NCI-H1105 (cell line): ENCODE data around the gene ZCCHC7.

Experiments used
- DNase-seq: peaks from one replicate; lab custom pipeline; 2025; lab: John Stamatoyannopoulos, UW

The ZCCHC7 gene

GRCh38 chr9:37209431-37210386 is 89.3 kb downstream of the ZCCHC7 start:
- peak; percentile 5 for DNase-seq

DNA sequence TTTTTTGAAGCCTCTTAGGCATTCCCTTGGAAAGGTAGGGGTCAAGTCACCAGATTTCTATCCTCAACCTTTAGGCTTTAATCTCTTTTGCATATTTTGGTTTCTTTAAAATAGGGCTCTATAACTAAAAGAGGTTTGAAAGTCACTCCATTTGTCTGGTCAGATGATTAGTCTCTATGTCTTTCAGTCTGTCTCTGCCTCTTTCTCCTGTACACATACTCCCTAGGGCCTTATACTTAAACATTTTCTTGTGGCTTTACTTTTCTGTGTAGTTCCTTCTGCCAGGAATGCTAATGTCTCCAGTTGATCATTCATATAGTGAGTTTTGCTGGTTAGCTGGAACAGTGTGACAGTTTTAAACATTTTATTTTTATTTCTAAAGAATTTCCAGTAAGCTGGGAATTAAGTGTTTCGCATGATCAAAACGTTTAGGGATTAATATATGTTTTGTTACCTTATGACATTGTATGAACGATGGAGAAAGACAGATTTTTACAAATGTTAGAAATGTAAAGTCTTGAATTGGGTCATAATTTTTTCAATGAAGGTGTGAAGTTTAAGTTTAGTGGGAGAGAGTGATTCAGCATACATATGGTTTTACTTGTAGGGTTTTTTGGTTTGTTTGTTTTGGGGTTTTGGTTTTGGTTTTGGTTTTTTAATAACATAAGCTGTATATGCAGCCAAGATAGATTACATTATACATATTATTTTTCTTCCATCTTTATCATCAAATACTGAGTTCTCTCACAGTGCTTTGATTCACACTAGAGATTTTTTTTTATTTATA is 90.6 kb downstream of the ZCCHC7 start:
- DNase-seq = no peak

DNA sequence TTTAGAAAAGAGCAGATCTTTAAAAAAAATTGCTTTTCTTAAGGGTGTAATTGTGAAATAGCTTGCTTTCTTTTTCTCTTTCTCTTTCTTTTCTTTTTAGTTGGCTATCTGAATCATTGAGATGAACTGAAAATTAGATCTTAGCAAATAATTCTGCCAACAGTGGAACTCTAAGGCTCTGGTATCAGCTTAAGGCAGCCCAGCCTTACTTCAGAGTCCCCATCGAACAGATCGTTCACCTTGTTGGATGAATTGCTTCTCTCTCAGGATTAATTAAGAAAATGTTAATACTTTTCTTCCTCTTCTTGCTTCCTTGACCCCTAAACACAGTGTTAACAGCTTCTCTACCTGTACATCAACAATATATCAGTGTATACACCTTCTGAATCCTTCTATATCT is 92.1 kb downstream of the ZCCHC7 start:
- DNase-seq = no peak

DNA sequence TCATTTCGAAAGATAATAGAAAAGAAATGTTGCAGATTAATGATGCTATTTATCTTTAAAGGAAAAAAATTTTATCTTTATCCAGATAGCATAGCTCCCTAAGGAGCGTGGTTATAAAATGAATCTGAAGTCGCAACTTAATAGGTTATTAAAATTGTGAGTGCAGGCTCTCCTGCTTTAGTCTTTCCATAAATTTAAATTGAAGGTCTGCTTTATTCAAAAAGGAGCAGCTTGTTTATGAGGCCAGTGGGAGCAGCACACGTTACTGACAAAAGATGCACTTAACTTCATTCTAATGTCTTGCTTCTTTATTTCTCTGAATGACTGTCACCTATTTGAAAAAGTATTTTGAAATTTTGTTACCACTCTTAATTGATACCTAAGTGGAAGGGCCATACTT is 95.0 kb downstream of the ZCCHC7 start:
- DNase-seq = no peak

DNA sequence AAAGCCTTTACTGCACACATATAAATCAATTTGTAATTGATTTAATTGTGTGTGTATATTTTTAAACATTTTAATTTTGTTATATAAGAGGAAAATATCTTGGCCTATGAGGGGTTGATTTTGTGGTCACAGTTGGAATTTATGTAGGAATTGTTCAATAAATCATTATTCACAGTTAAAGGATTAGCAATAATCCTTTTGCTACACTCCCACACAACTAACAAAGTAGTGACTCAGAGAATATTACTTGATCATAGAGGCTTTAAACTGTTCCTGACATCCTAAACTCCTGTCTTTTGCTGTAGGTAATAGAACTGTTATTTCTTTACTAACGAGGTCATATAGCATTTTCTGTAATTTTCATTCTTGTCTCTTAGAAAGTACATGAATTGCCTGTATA is 95.5 kb downstream of the ZCCHC7 start:
- DNase-seq = no peak

DNA sequence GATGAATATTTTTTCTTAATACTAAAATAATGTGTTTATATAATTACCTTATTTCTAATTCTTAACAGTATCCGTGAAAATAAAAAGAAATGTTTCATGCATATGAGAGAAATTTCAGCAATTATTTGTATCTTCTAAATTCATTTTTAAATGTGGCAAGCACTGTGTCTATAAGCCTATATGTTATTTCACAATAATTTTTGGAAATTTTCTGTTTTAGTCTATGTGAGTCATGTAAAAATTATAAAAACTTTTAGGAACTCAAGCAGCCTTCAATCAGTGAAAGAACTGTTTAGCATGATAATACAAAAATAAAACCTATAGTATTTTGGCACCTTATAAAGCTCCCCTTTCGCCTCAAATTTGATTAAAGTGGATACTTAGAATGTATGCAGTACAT is 96.8 kb downstream of the ZCCHC7 start:
- DNase-seq = no peak

- DNase-seq = no peak
Observed at GRCh38 chr9:37218800-37219425, 98.5 kb downstream of the ZCCHC7 start.

- DNase-seq = no peak
Observed at GRCh38 chr9:37220971-37221370, 100.6 kb downstream of the ZCCHC7 start.

DNA sequence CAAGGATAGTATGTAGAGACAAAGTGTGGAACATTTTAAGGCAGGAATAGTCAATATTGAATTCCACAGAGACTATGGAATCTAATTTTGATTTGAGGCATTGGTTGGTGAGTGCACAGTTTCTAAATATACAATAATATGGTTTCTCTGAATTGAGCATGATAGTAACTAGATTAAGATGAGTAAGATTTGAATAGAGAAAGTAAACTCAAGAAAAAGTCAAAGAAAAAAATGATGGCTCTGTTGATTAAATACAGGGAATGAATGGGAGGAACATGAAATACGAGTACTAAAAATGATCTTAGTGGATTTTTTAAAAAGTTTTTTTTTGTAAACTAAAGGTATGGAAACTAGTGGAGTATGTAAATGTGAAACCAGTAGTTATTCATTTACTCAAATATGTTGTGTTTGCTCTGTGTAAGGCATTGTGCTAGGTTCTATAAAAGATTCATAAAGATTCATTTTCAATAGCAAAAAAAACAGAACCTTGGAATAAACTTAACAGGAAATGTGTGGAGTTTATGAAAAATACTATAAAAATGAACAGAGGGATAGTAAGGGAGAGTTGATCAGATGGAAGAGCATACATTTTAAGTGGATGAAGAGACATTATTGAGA is 101.2 kb downstream of the ZCCHC7 start:
- DNase-seq = no peak

- no peak for DNase-seq
Observed at GRCh38 chr9:37229455-37229854, 109.1 kb downstream of the ZCCHC7 start.

DNA sequence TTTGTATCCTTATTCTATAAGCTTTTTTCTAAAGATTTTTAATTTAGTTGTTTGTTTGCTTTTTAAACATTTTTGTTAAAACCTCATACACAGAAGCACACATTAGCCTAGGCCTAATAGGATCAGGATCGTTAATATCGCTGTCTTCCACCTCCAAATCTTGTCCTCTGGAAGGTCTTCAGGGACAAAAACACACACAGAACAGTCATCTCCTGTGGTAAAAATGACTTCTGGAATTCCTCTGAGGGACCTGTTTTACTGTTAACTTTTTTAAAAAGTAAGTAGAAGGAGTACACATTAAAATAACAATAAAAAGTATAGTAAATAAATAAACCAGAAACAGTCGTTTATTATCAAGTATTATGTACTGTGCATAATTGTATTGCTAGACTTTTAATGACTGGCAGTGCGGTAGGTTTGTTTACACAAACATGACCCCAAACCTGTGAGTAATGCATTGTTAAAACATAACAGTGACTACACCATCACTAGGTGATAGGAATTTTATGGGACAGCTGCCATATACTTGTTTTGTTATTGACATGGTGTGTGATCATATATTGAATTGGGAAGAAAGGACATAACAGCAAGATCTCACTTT is 109.6 kb downstream of the ZCCHC7 start:
- no peak for DNase-seq

GRCh38 chr9:37236822-37237221 is 116.4 kb downstream of the ZCCHC7 start:
- no peak for DNase-seq

DNA sequence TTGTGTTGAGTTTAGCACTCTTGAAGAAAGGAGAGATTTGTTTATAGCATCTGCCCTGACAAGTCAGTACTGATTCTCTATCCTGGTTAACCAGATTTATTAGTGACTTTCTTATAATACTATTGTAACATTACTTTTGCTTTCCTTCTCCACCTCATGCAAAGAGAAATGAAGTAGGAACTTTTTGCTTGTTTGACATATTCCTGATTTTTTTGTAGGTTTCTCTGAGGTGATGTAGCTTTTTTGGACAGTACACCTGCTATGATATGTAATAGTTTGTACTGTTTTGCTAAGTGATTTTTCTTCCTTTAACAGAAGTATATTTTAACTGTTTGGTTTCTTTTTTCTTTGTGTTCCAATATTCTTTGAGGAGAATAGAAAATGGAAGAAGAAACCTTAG is 117.7 kb downstream of the ZCCHC7 start:
- DNase-seq = no peak

DNA sequence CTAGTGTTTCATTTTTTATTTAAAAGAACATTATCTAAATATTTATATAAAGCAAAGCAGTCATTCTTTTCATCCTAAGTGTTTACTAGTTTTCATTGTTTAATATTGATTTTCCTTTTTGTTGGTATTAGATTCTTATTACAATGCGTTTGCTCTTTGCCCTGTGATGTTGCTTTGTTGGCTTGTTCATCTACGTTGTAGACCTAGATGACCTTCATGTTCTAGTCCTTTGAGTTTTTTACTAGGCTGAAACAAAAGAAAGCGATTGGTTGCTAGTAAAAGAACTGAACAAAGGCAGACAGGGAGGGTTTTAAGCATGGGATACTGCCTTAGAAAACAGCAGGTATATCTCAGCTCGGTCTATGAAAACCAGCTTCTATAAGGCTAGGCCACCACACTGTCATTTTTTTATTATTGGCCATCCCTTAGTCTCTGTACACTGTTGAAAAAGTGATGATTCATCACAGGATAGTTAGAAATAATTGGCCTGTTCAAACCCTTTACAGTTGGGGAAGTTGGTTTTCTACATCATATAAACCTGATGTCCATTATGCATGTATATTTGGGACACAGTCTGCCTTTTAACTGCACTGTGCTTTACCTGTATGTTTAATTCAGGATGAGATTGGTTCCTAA is 119.0 kb downstream of the ZCCHC7 start:
- DNase-seq = no peak

DNA sequence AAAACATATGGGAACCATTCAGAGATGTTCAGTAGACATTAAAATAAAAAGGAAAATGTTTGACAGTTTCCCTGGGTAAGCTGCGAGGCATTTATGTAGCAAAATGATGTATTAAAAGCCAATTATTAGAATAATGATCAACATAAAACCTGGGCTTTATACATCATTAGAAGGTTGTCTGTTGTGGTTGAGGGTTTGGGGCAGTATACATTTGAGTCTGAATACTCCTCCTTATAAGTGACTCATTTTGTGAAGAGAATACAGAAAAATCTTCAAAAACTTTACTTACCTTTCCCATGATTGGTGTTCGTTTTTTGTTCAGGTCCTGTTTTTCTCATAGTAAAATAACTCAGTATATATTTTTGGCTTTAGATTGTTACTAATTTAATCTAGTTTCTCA is 119.5 kb downstream of the ZCCHC7 start:
- DNase-seq = no peak

GRCh38 chr9:37241340-37241739 is 121.0 kb downstream of the ZCCHC7 start:
- DNase-seq = no peak

DNA sequence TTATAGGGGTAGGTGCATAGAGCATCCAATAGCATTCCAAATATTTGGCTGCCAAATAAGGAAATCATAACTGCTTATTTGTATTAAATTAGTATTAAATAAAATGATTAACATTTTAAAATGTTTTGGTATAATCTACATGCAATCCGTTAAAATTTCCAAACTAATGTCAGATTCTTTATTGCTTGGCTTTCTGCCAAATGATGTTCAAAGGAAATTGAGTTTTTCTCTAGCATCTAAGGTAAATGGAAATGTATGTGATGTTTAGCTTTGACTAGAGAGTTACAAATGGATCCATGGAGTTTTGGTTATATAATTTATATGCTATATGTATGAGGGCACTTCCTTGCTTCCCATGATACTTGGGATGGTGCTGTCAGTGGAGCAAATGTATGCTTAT is 121.7 kb downstream of the ZCCHC7 start:
- DNase-seq = no peak

GRCh38 chr9:37243588-37244345 is 123.4 kb downstream of the ZCCHC7 start:
- no peak for DNase-seq

- DNase-seq = no peak
Observed at GRCh38 chr9:37246826-37247225, 126.5 kb downstream of the ZCCHC7 start.

DNA sequence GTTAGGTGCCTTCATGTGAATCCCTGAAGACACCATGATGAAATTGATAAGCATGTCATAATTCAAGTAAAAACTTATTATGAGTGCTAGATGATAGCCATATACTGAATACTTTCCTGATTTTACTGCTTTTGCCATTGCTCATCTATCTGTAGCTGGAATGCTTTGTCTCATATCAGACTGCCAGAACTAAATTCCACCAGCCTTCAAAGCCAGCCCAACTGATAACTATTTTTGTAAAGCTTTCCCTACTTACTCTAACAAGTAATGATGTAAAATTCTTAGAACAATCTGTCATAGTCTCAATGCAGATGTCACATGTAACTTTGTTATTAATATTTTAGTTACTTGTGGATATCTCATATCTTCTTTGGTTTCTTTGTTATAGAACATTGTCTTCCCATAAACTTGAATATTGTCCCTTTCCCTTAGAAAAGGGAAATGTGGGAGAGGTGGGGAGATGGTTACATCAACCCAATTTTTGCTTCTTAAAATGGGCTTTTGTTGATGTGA is 128.3 kb downstream of the ZCCHC7 start:
- no peak for DNase-seq
